HEK293T (cell line): ENCODE data around the gene TMEM154.

Experiments used
- CTCF ChIA-PET: fragments of 350-600 bp; formaldehyde crosslinking; extraction: SDS; loops from one replicate; lab custom pipeline; 2021; ENCODE audit warnings: antibody characterized with exemption, inconsistent platforms; lab: Yijun Ruan, JAX
- POLR2A ChIA-PET: fragments of 350-600 bp; formaldehyde crosslinking; extraction: SDS; loops from one replicate; lab custom pipeline; 2020; ENCODE audit warnings: antibody characterized with exemption, inconsistent platforms; lab: Yijun Ruan, JAX
- DNase-seq: peaks from one replicate; pipeline ENCODE4 v3.0.0; 2012; ENCODE audit warnings: mixed read lengths; ENCODE audit errors: extremely low spot score
- ARNT ChIP-seq: fragments of 450-650 bp; IDR thresholded peaks from 2 replicates; pipeline ENCODE4 v1.6.1; 2017; ENCODE audit warnings: mild to moderate bottlenecking
- BHLHE40 ChIP-seq: fragments of 450-650 bp; IDR thresholded peaks from 2 replicates; pipeline ENCODE4 v1.6.1; 2016; ENCODE audit warnings: mild to moderate bottlenecking, moderate library complexity, borderline replicate concordance
- CTBP1 ChIP-seq: fragments of 450-650 bp; IDR thresholded peaks from 2 replicates; pipeline ENCODE4 v1.6.1; 2016; ENCODE audit warnings: borderline replicate concordance
- ELF4 ChIP-seq: fragments of 450-650 bp; IDR thresholded peaks from 2 replicates; pipeline ENCODE4 v1.6.1; 2017; ENCODE audit warnings: antibody characterized with exemption
- FOXA1 ChIP-seq: fragments of 450-650 bp; IDR thresholded peaks from 2 replicates; pipeline ENCODE4 v1.6.1; 2016; ENCODE audit warnings: mild to moderate bottlenecking
- FOXK2 ChIP-seq: fragments of 450-650 bp; IDR thresholded peaks from 2 replicates; pipeline ENCODE4 v1.6.1; 2016; ENCODE audit warnings: mild to moderate bottlenecking
- FOXM1 ChIP-seq: fragments of 450-650 bp; IDR thresholded peaks from 2 replicates; pipeline ENCODE4 v1.6.1; 2017; ENCODE audit warnings: mild to moderate bottlenecking, borderline replicate concordance
- HDGF ChIP-seq: fragments of 450-650 bp; IDR thresholded peaks from 2 replicates; pipeline ENCODE4 v1.6.1; 2017; ENCODE audit warnings: antibody characterized with exemption, borderline replicate concordance
- L3MBTL2 ChIP-seq: fragments of 450-650 bp; conservative IDR thresholded peaks from 2 replicates; pipeline ENCODE4 v1.6.1; 2016; ENCODE audit warnings: mild to moderate bottlenecking
- LEF1 ChIP-seq: fragments of 450-650 bp; IDR thresholded peaks from 2 replicates; pipeline ENCODE4 v1.6.1; 2017; ENCODE audit warnings: mild to moderate bottlenecking, borderline replicate concordance
- NFRKB ChIP-seq: fragments of 450-650 bp; IDR thresholded peaks from 2 replicates; pipeline ENCODE4 v1.6.1; 2016; ENCODE audit warnings: mild to moderate bottlenecking, moderate library complexity
- SP1 ChIP-seq: fragments of 450-650 bp; IDR thresholded peaks from 2 replicates; pipeline ENCODE4 v1.6.1; 2017
- SUZ12 ChIP-seq: fragments of 450-650 bp; IDR thresholded peaks from 2 replicates; pipeline ENCODE4 v1.6.1; 2016; ENCODE audit warnings: mild to moderate bottlenecking
- TARDBP ChIP-seq: fragments of 450-650 bp; IDR thresholded peaks from 2 replicates; pipeline ENCODE4 v1.6.1; 2016
- ZNF384 ChIP-seq: fragments of 450-650 bp; IDR thresholded peaks from 2 replicates; pipeline ENCODE4 v1.6.1; 2016
- TF ChIP-seq, protein P1 (sequence below): fragments of 450-650 bp; IDR thresholded peaks from 2 replicates; pipeline ENCODE4 v1.6.1; 2016

Gene TMEM154

GRCh38 chr4:152659806-152660205, 20.0 kb downstream of the TMEM154 start:
- DNase-seq, result no peak
- TF ChIP-seq BHLHE40, result no peak
- TF ChIP-seq ARNT, result no peak
- no peak for TF ChIP-seq FOXA1
- no peak for TF ChIP-seq FOXM1
- TF ChIP-seq, protein P1, sequence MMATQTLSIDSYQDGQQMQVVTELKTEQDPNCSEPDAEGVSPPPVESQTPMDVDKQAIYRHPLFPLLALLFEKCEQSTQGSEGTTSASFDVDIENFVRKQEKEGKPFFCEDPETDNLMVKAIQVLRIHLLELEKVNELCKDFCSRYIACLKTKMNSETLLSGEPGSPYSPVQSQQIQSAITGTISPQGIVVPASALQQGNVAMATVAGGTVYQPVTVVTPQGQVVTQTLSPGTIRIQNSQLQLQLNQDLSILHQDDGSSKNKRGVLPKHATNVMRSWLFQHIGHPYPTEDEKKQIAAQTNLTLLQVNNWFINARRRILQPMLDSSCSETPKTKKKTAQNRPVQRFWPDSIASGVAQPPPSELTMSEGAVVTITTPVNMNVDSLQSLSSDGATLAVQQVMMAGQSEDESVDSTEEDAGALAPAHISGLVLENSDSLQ, result no peak
- no peak for TF ChIP-seq NFRKB
- CTCF ChIA-PET, result interaction anchor here (0.9 kb wide), 1 partner anchor 251 kb away, joined by 3 read pairs; no protein-coding TSS in a partner anchor
- POLR2A ChIA-PET, result no interaction called here

DNA sequence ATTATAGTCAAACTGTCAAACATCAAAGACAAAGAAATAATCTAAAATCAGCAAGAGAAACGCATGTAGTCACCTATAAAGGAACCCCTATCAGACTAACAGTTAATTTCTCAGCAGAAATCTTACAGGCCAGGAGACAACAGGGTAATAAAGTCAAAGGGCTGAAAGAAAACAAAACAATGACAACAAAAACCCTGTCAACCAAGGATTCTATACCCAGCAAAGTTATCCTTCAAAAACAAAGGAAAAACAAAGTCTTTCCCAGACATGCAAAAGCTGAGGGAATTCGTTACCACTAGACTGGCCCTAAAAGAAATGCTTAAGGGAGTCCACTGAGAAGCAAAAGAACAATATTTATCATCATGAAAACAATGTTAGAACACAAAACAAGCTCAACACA, 22.1 kb downstream of the TMEM154 start:
- TF ChIP-seq BHLHE40 (no peak), TARDBP (no peak), FOXA1 (no peak), SP1 (no peak), FOXK2 (no peak), NFRKB (no peak), ELF4 (no peak), L3MBTL2 (no peak), LEF1 (no peak), ZNF384 (no peak), ARNT (no peak), SUZ12 (no peak), FOXM1 (no peak), HDGF (no peak), CTBP1 (no peak)
- TF ChIP-seq, protein P1, result no peak
- no peak for DNase-seq
- POLR2A ChIA-PET, result no interaction called here
- CTCF ChIA-PET, result no interaction called here

- TF ChIP-seq FOXM1 (no peak), HDGF (no peak), BHLHE40 (no peak), ELF4 (no peak), ARNT (no peak), FOXK2 (no peak), SP1 (no peak), LEF1 (no peak), TARDBP (no peak), NFRKB (no peak), FOXA1 (no peak), L3MBTL2 (no peak), ZNF384 (no peak)
- POLR2A ChIA-PET, result no interaction called here
- CTCF ChIA-PET, result interaction anchor here (0.7 to 0.8 kb wide), 2 partner anchors 24 to 154 kb away, joined by 3 to 4 read pairs; no protein-coding TSS in a partner anchor
- DNase-seq, result no peak
These were observed 24.3 kb downstream of the TMEM154 start for GRCh38 chr4:152655272-152656129.

DNA sequence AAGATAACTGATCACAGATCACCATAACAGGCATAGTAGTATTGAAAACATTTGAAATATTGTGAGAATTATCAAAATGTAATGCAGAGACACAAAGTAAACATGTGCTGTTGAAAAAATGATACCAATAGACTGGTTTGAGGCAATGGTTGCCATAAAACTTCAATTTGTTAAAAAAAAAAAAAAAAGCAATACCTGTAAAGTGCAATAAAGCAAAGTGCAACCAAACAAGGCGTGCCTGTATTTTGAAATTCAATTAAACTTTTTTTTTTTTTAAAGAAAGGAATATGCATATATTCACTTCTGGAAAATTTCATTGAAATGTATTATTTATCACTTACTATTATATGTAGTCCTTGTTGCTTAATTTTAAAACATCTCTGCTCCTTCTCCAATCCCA, 27.7 kb downstream of the TMEM154 start:
- CTCF ChIA-PET, result no interaction called here
- POLR2A ChIA-PET, result no interaction called here
- no peak for DNase-seq
- TF ChIP-seq SP1 (no peak), ARNT (no peak), LEF1 (no peak), TARDBP (no peak), FOXK2 (no peak), CTBP1 (no peak), ELF4 (no peak), ZNF384 (no peak), HDGF (no peak), L3MBTL2 (no peak), FOXA1 (no peak), FOXM1 (no peak), NFRKB (no peak), SUZ12 (no peak), BHLHE40 (no peak)
- TF ChIP-seq, protein P1, result no peak

DNA sequence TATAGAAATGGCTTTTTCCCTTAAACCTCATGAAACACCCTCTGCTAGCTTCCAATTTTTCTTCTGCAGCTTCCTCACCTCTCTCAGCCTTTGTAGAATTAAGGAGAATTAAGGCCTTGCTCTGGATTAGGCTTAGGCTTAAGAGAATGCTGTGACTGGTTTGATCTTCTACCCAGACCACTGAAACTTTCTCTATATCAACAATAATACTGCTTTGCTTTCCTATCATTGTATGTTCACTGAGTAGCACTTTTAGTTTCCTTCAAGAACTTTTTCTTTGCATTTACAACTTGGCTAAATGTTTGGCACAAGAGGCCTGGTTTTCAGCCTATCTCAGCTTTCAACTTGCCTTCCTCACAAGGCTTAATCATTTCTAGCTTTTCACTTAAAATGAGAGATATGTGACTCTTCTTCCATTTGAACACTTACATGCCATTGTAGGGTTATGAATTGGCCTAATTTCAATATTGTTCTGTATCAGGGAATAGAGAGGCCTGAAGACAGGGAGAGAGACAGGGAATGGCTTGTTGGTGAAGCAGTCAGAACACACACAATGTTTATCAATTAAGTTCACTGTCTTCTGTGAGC, 28.2 kb downstream of the TMEM154 start:
- DNase-seq, result no peak
- CTCF ChIA-PET, result interaction anchor here (1.3 kb wide), 1 partner anchor 11 kb away, joined by 3 read pairs; no protein-coding TSS in a partner anchor
- TF ChIP-seq LEF1 (no peak), ARNT (no peak), ZNF384 (no peak), SP1 (no peak), ELF4 (no peak), FOXM1 (no peak), FOXA1 (no peak), CTBP1 (no peak), SUZ12 (no peak), TARDBP (no peak), BHLHE40 (no peak), HDGF (no peak), L3MBTL2 (no peak)
- TF ChIP-seq, protein P1, result no peak
- POLR2A ChIA-PET, result no interaction called here
